Aorta (tissue), 5 donors: ENCODE data around the gene MIER2. TPM values are rescaled to one million over a fixed set of nuclear protein-coding genes. Genes with fewer than 3 reads are reported as not detected.

Experiments used
- ATAC-seq: fragments of 200-7000 bp; cut with Tn5 transposase; one replicate; pipeline ENCODE4 v1.9.1; 2022; ENCODE audit warnings: moderate library complexity; ENCODE audit not compliant: low FRiP score
- DNase-seq, 2 donors: peaks; one replicate each; pipeline ENCODE4 v3.0.0-alpha.2; 2020
- H3K27ac ChIP-seq, 2 donors: one replicate each; pipeline ENCODE4 v1.5.1; 2013; ENCODE audit warnings: low read length in 2 of 2, mild to moderate bottlenecking in 2 of 2, moderate library complexity in 2 of 2, control low read depth in 1 of 2, inconsistent platforms in 1 of 2, low read depth in 1 of 2
- H3K27me3 ChIP-seq, 2 donors: one replicate each; pipeline ENCODE4 v1.6.1; 2013; ENCODE audit warnings: control low read depth in 1 of 2, low read length in 1 of 2, mild to moderate bottlenecking in 1 of 2, moderate library complexity in 1 of 2; ENCODE audit not compliant: insufficient read depth in 2 of 2, control insufficient read depth in 1 of 2
- H3K36me3 ChIP-seq, 2 donors: one replicate each; pipeline ENCODE4 v1.6.1; 2013; ENCODE audit warnings: control low read depth in 1 of 2, low read length in 1 of 2, mild to moderate bottlenecking in 1 of 2; ENCODE audit not compliant: insufficient read depth in 2 of 2, control insufficient read depth in 1 of 2
- H3K4me1 ChIP-seq, 2 donors: one replicate each; pipeline ENCODE4 v1.6.1; 2013; ENCODE audit warnings: low read length in 2 of 2, control low read depth in 1 of 2, mild to moderate bottlenecking in 1 of 2, moderate library complexity in 1 of 2; ENCODE audit not compliant: insufficient read depth in 2 of 2, control insufficient read depth in 1 of 2
- H3K4me3 ChIP-seq, 2 donors: one replicate each; pipeline ENCODE4 v1.5.1; 2013; ENCODE audit warnings: low read length in 2 of 2, control low read depth in 1 of 2, mild to moderate bottlenecking in 1 of 2
- H3K9me3 ChIP-seq: one replicate; pipeline ENCODE4 v1.6.1; 2013; ENCODE audit warnings: mild to moderate bottlenecking, low read length; ENCODE audit not compliant: control insufficient read depth
- WGBS, 2 donors: extraction: QIAGEN DNeasy Blood & Tissue Kit; methylation state at CpG; one replicate each; pipeline ENCODE4 v1.1.7; 2013; 5-methylcytosine and 5-hydroxymethylcytosine counted together
- intact Hi-C, 2 donors: fragments of 100-400 bp; cut with DNase I; formaldehyde crosslinking; loops; one replicate each; pipeline versions ENCODE4 v1.14.2 to v1.15.0; 2022
- polyA plus RNA-seq, 2 donors: library from polyadenylated mRNA; stranded (reverse); fragments of 200-250 nt; gene quantifications; one replicate each; pipeline ENCODE4 v1.2.3, GENCODE V29; 2013
- total RNA-seq, 2 donors: library from RNA; stranded (reverse); fragmentation: NEBNext Ultra II Directional; extraction: Animal tissue kit (Norgen Biotek cat#: 25700); gene quantifications; one replicate each; pipeline ENCODE4 v1.2.1, GENCODE V29; 2021
- donor health status: healthy with polysubstance abuse.
- donor health status: Bipolar disorder and iron deficiency.
- donor health status: DM: no; HTN: no; CAD: no.
- donor health status: DM: no; HTN: no; CAD: no.
- donor health status: DM: yes; HTN: yes; CAD: no.

The MIER2 gene
- total and polyA plus RNA-seq, 4 donors = 3.3 to 31.1 (median 17.7) TPM

- no peaks in the 10 kb centered on the region for H3K36me3 ChIP-seq
- intact Hi-C loops = no loop called here
- no peak overlapping the region for H3K27ac ChIP-seq
- H3K27me3 ChIP-seq = no peaks in the 10 kb centered on the region
- no peaks in the 10 kb centered on the region for H3K9me3 ChIP-seq
- ATAC-seq (no peak), DNase-seq (peak in 1 of 2 donors; percentile 72)
- no peaks in the 10 kb centered on the region for H3K4me1 ChIP-seq
- 18 to 31% methylated on average over 61 to 70 of the region's 71 CpGs for WGBS, 2 donors
- no peak overlapping the region for H3K4me3 ChIP-seq
These were observed 52.9 kb downstream of the MIER2 start for GRCh38 chr19:291561-292280.

DNA sequence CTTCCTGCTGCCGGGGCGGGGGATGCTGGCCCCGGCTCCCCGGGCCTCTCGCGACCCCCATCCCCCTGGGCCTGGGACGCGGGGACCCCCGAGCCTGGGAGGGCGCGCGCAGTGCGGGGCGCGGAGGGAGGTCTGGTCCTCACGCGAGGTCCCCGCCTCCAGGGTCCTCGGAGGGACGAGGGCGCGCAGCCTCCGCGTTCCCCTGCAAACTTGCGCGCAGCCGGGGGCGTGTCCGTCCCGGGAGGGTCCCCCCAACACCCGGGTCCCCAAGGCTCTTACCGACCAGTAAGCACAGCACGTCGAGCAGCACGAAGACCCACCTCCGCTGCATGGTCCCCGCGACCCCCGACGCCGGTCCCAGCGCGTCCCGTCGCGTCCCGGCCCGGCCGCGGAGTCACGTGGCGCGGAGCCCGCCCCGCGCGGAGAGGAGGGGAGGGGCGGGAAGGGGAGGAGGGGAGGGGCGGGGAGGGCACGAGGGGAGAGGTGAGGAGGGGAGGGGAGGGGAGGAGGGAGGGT lies 53.5 kb downstream of the MIER2 start, which contains the start of gene PLPP2:
PLPP2 (minus strand) TSS at position 398 of the 516 bp plus-strand sequence; CDS start at position 331, 67 bp downstream.
- DNase-seq = no peak
- WGBS, 2 donors = 2 to 7% methylated on average over 24 to 57 of the region's 60 CpGs
- no peak for ATAC-seq
- intact Hi-C loops = no loop called here
- no peak within 1 kb of the TSS for H3K4me3 ChIP-seq
- H3K36me3 ChIP-seq = no peaks in the 10 kb centered on the region
- H3K27me3 ChIP-seq = no peaks in the 10 kb centered on the region
- H3K9me3 ChIP-seq = no peaks in the 10 kb centered on the region
- no peak within 1 kb of the TSS for H3K27ac ChIP-seq
- no peaks in the 10 kb centered on the region for H3K4me1 ChIP-seq

DNA sequence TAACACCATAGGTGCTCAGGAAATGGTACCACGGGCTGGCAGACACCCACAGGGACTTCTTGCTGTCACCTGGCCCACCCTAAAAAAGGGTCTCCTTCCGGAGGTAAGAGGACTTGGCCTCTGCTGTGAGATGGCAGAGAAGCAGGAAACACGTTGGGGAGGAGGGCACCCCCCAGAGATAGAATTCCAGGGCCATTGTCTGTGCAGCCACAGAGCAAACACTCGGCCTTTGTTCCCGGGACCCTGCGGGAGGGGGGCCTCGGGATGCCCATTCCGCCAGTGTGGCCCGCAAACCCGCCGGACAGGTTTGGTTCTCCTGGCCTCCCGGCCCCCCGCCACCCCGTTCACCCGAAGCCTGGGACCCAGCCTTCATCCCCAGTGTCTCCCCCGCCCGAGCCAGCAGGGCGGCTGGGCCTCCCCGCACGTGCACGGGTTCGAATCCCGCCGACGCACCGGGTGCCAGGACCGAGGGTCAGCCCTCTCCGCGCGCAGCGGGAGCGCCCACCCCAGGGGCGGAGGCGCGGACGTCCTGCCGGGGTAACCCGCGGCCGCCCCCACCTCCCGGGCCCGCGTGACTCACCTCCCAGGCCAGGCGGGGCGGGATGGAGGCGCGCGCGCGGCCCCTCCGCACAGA lies 54.1 kb downstream of the MIER2 start:
- Histone ChIP-seq H3K27ac (no peak overlapping the region), H3K4me3 (no peak overlapping the region), H3K27me3 (no peaks in the 10 kb centered on the region), H3K4me1 (no peaks in the 10 kb centered on the region), H3K9me3 (no peaks in the 10 kb centered on the region), H3K36me3 (no peaks in the 10 kb centered on the region)
- WGBS, 2 donors = 1 to 3% methylated on average over 37 to 51 of the region's 51 CpGs
- intact Hi-C loops = no loop called here
- DNase-seq (peak in 1 of 2 donors; percentile 72), ATAC-seq (no peak)

GRCh38 chr19:289651-290371 lies 54.8 kb downstream of the MIER2 start:
- 36 to 40% methylated on average over 26 of the region's 26 CpGs for WGBS, 2 donors
- no peak overlapping the region for H3K27ac ChIP-seq
- H3K9me3 ChIP-seq = no peaks in the 10 kb centered on the region
- no peak for ATAC-seq
- no peaks in the 10 kb centered on the region for H3K27me3 ChIP-seq
- no peaks in the 10 kb centered on the region for H3K4me1 ChIP-seq
- no peak overlapping the region for H3K4me3 ChIP-seq
- H3K36me3 ChIP-seq = no peaks in the 10 kb centered on the region
- intact Hi-C loops = no loop called here
- DNase-seq = peak in 1 of 2 donors; percentile 61

- Histone ChIP-seq H3K4me3 (no peak overlapping the region), H3K4me1 (no peaks in the 10 kb centered on the region), H3K27me3 (no peaks in the 10 kb centered on the region), H3K27ac (no peak overlapping the region), H3K36me3 (no peaks in the 10 kb centered on the region), H3K9me3 (no peaks in the 10 kb centered on the region)
- DNase-seq = peak in 1 of 2 donors; percentile 56
- WGBS, 2 donors = 79% methylated on average over 10 of the region's 10 CpGs
- intact Hi-C loops = no loop called here
- no peak for ATAC-seq
These were observed 55.7 kb downstream of the MIER2 start for GRCh38 chr19:288911-289310.

- Histone ChIP-seq H3K36me3 (no peaks in the 10 kb centered on the region), H3K9me3 (no peaks in the 10 kb centered on the region), H3K27ac (no peak overlapping the region), H3K27me3 (no peaks in the 10 kb centered on the region), H3K4me1 (no peaks in the 10 kb centered on the region), H3K4me3 (no peak overlapping the region)
- intact Hi-C loops = no loop called here
- 86 to 90% methylated on average over 19 of the region's 19 CpGs for WGBS, 2 donors
- DNase-seq (peak in 1 of 2 donors; percentile 50), ATAC-seq (no peak)
These were observed 57.2 kb downstream of the MIER2 start for GRCh38 chr19:287381-287871.

GRCh38 chr19:283395-283794 lies 61.2 kb downstream of the MIER2 start:
- no peaks in the 10 kb centered on the region for H3K9me3 ChIP-seq
- H3K4me1 ChIP-seq = no peaks in the 10 kb centered on the region
- no peak overlapping the region for H3K27ac ChIP-seq
- no peaks in the 10 kb centered on the region for H3K36me3 ChIP-seq
- DNase-seq (peak in 1 of 2 donors; percentile 36), ATAC-seq (no peak)
- no peaks in the 10 kb centered on the region for H3K27me3 ChIP-seq
- H3K4me3 ChIP-seq = no peak overlapping the region
- 82 to 87% methylated on average over 10 of the region's 10 CpGs for WGBS, 2 donors
- intact Hi-C loops = no loop called here

DNA sequence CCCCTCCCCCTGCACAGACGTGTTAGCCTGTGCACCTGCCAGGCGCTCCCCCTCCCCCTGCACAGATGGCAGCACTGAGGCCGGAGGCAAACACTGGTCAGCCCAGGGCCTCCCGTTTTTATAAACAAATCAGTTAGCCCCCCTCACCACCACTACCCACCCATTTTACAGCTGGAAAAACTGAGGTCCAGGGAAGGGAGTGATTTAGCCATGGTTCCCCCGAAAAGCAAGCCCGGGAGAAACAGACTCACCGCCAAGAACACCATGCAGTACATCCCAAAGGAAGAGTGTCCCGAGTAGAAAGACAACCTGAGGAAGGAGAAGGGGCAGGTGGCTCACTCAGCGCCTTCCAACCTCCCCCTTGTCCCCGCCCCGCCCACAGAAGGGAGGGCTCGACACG lies 62.1 kb downstream of the MIER2 start:
- ATAC-seq (no peak), DNase-seq (peak in 1 of 2 donors; percentile 43)
- Histone ChIP-seq H3K4me1 (no peaks in the 10 kb centered on the region), H3K27me3 (no peaks in the 10 kb centered on the region), H3K36me3 (no peaks in the 10 kb centered on the region), H3K9me3 (no peaks in the 10 kb centered on the region), H3K27ac (no peak overlapping the region), H3K4me3 (no peak overlapping the region)
- intact Hi-C loops = no loop called here
- WGBS, 2 donors = 67 to 68% methylated on average over 13 of the region's 13 CpGs
